Raji (cell line): ENCODE results near the gene DHX40.

Experiments used
- POLR2A ChIP-seq: IDR thresholded peaks from 2 replicates; pipeline ENCODE4 v1.6.1; 2011; ENCODE audit warnings: low read depth, low read length, control low read depth; ENCODE audit not compliant: insufficient read depth

DHX40 gene, protein sequence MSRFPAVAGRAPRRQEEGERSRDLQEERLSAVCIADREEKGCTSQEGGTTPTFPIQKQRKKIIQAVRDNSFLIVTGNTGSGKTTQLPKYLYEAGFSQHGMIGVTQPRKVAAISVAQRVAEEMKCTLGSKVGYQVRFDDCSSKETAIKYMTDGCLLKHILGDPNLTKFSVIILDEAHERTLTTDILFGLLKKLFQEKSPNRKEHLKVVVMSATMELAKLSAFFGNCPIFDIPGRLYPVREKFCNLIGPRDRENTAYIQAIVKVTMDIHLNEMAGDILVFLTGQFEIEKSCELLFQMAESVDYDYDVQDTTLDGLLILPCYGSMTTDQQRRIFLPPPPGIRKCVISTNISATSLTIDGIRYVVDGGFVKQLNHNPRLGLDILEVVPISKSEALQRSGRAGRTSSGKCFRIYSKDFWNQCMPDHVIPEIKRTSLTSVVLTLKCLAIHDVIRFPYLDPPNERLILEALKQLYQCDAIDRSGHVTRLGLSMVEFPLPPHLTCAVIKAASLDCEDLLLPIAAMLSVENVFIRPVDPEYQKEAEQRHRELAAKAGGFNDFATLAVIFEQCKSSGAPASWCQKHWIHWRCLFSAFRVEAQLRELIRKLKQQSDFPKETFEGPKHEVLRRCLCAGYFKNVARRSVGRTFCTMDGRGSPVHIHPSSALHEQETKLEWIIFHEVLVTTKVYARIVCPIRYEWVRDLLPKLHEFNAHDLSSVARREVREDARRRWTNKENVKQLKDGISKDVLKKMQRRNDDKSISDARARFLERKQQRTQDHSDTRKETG

DNA sequence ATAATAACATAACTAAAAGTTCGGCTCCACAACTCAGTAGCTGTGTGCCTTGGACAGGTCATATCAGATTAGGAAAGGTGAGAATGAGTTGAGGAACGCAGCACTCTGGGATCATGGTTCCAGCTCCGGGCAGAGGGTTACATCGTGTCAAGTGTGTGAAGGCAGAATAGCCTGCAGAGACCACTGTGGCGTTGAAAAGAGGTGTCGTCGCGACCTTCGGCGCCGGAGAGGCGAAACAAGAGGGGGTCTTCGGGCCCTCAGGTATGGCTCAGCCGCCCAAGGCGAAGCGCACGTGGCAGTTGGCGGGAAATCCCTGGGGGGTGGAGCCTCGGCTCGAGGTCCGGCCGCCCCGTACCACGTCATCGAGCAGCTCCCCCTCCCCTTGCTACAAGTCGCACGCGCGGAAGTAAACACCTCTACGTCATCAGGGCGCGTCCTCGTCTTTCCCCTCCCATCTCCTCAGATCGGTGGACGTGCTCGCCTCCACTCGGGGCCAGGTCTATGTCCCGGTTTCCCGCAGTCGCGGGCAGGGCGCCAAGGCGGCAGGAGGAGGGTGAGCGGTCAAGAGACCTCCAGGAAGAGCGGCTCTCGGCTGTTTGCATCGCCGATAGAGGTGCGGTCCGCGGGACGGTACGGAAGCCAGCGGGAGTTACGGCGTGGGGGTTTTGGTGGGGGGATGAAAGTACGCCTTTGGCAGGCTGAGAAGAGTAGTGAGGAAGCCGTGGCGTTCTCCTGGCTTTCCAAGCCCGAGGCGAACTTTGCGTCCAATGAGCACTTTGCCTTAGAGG is at the start of gene DHX40:
DHX40 (plus strand) TSS at position 440 of the 788 bp plus-strand sequence; CDS start at position 502, 62 bp downstream.
- TF ChIP-seq POLR2A: peak; percentile 78

DNA sequence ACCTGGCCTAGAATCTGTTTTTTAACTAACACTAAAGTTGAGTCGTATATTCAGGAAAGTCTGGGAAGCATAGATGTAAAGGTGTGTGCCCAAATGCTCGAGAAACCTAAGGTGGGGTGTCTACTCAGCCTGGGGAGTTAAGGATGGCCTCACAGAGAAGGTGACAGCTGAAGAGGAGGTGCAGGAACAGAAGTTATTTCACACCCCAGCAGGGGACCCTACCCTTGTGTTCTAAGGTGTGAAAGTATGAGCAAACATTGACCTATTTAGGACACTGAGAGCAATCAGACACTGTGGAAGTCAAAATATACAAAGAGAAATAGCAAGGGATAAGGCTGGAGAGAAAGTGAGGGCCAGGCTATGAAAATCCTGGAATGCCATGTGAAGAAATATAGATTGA is 49.0 kb upstream of the DHX40 start:
- TF ChIP-seq POLR2A: no peak

GRCh38 chr17:59519132-59519531 is 46.3 kb upstream of the DHX40 start:
- no peak for TF ChIP-seq POLR2A

DNA sequence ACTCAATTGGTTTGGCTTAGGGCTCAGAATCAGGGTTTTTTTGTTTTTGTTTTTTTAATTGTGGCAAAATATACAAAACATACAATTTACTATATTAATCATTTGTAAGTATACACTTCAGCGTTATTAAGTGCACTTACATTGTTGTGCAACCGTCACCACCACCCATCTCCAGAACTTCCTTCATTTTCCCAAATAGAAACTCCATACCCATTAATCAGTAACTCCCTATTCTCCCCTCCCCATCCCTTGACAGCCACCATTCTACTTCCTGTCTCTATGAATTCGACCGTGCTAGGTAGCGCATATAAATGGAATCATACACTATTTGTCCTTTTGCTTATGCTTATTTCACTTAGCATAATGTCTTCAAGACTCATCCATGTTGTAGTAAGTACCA is 45.2 kb upstream of the DHX40 start:
- TF ChIP-seq POLR2A: no peak

DNA sequence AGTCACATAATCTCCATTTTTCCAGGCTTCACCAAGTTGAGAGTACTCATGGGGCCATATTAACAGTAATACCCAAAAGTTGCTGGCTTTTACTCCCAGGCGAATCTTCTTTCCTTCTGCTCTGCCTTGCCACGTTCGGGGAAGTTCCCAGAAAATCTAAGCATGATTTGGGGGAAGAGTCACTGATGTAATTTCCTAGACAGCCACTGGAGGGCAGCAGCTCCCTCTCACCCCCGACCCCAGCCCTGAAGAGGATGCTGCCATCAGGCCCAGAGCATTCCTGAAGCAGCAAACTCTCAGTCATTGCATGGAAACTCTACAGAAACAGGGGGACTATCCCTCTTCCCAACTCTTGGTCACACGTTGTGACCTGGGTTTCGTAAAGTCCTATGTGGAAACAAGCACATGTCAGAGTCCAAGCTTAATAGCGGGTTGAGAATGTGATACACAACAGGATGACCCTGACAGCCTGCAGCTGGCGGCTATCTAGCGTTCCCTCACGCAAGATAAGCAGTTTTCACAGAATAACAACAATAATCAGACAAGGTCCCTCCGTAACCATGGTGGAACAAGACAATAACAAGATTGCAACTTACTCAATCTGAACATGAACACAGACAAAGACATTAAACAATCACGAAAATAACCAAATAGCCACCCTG is 43.8 kb upstream of the DHX40 start:
- TF ChIP-seq POLR2A: no peak

- TF ChIP-seq POLR2A: no peak
These were observed 39.7 kb upstream of the DHX40 start for GRCh38 chr17:59525668-59526067.

GRCh38 chr17:59526451-59526850 is 39.0 kb upstream of the DHX40 start:
- no peak for TF ChIP-seq POLR2A

GRCh38 chr17:59527325-59527917 is 38.0 kb upstream of the DHX40 start:
- no peak for TF ChIP-seq POLR2A

- TF ChIP-seq POLR2A: no peak
These were observed 37.5 kb upstream of the DHX40 start for GRCh38 chr17:59527931-59528330.

GRCh38 chr17:59530531-59530930 is 34.9 kb upstream of the DHX40 start:
- no peak for TF ChIP-seq POLR2A

DNA sequence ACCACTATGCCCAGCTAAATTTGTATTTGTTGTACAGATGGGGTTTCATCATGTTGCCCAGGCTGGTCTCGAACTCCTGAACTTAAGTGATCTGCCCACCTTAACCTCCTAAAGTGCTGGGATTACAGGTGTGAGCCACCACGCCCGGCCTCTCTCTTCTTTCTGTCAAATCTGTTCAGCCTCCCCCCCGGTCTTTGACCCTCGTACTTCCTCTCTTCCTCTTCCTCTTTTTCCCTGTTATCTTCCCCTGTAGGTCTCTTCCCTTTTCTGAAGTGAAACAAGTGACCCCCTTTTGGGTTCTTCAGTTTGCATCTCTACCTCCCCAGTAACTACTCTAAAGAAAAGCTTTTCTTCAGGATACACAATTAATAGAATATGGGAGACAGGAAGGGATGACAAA is 31.7 kb upstream of the DHX40 start:
- no peak for TF ChIP-seq POLR2A

GRCh38 chr17:59534583-59534982 is 30.8 kb upstream of the DHX40 start:
- no peak for TF ChIP-seq POLR2A

DNA sequence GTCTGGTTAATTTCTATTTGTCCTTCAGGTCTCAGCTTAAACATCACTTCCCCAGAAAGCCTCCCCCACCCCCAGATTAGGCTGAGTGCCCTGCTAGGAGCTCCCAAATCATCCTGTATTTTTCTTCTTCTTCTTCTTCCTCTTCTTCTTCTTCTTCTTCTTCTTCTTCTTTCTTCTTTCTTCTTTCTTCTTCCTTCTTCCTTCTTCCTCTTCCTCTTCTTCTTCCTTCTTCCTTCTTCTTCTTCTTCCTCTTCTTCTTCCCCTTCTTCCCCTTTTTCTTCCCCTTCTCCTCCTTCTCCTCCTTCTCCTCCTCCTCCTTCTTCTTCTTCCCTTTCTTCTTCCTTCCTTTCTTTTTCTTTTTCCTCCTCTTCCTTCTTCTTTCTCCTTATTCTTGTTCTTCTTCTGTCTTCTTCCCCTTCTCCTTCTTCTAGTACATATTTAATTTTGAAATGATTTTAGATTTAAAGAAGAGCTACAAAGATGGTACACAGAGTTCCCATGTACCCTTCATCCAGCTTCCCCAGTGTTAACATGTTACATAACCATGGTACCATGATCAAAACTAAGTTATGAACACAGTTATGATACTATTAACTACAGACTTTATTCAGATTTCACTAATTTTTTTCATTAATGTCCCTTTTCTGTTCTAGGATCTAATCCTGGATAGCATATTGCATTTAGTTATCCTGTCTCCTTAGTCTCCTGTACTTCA is 27.1 kb upstream of the DHX40 start:
- TF ChIP-seq POLR2A: no peak
